Spleen (tissue), 11 donors: ENCODE results near the gene MX2. TPM values are rescaled to one million over a fixed set of nuclear protein-coding genes. Genes with fewer than 3 reads are reported as not detected.

Source experiments
- DNase-seq: peaks from one replicate; pipeline ENCODE4 v3.0.0-alpha.2; 2020
- H3K27ac ChIP-seq, 8 donors: fragments of 200-600 bp; sonication (generic) in 7 of 8; 1 replicate in 4 of 8; 2 replicates in 4 of 8; pipeline versions ENCODE4 v1.5.0 to v1.8.0; 2016 to 2021; ENCODE audit warnings: inconsistent platforms in 4 of 8, mild to moderate bottlenecking in 4 of 8, moderate library complexity in 1 of 8
- H3K27me3 ChIP-seq, 7 donors: fragments of 200-600 bp; sonication (generic) in 6 of 7; replicated peaks in 1 of 7; 1 replicate in 4 of 7; 2 replicates in 3 of 7; pipeline versions ENCODE4 v1.5.0 to v1.8.0; 2016 to 2021; ENCODE audit warnings: inconsistent platforms in 3 of 7, mild to moderate bottlenecking in 1 of 7
- H3K36me3 ChIP-seq, 6 donors: fragments of 200-600 bp; sonication (generic) in 5 of 6; 1 replicate in 4 of 6; 2 replicates in 2 of 6; pipeline versions ENCODE4 v1.5.0 to v1.8.0; 2016 to 2021; ENCODE audit warnings: inconsistent platforms in 2 of 6
- H3K4me1 ChIP-seq, 6 donors: fragments of 200-600 bp; sonication (generic) in 5 of 6; 1 replicate in 3 of 6; 2 replicates in 3 of 6; pipeline versions ENCODE4 v1.5.0 to v1.8.0; 2016 to 2021; ENCODE audit warnings: inconsistent platforms in 3 of 6
- H3K4me3 ChIP-seq, 8 donors: fragments of 200-600 bp; sonication (generic) in 7 of 8; 1 replicate in 4 of 8; 2 replicates in 4 of 8; pipeline versions ENCODE4 v1.5.0 to v1.8.0; 2016 to 2021; ENCODE audit warnings: inconsistent platforms in 4 of 8, mild to moderate bottlenecking in 4 of 8, moderate library complexity in 2 of 8
- H3K9me3 ChIP-seq, 8 donors: fragments of 200-600 bp; sonication (generic) in 7 of 8; 1 replicate in 4 of 8; 2 replicates in 4 of 8; pipeline versions ENCODE4 v1.5.0 to v1.8.0; 2016 to 2021; ENCODE audit warnings: inconsistent platforms in 4 of 8
- POLR2A ChIP-seq, 3 donors: fragments of 450-650 bp; IDR thresholded peaks; one replicate each; pipeline ENCODE4 v1.5.1; 2017; ENCODE audit warnings: antibody characterized with exemption in 3 of 3, mild to moderate bottlenecking in 1 of 3
- POLR2AphosphoS5 ChIP-seq, 3 donors: sonication (generic); formaldehyde crosslinking; IDR thresholded peaks; one replicate each; pipeline ENCODE4 v1.5.1; 2017; ENCODE audit warnings: antibody characterized with exemption in 3 of 3
- WGBS, 5 donors: extraction: QIAGEN DNeasy Blood & Tissue Kit in 3 of 5; methylation state at CpG; one replicate each; pipeline versions ENCODE4 v1.1.5 to v1.1.7; 2013 to 2018; 5-methylcytosine and 5-hydroxymethylcytosine counted together
- intact Hi-C: fragments of 100-400 bp; cut with DNase I; formaldehyde crosslinking; loops from one replicate; pipeline ENCODE4 v1.15.0; 2023; ENCODE audit warnings: low total_unique reads
- polyA plus RNA-seq, 3 donors: library from polyadenylated mRNA; stranded (reverse); fragments of 200-250 nt; gene quantifications; one replicate each; pipeline ENCODE4 v1.2.1, GENCODE V29; 2013
- total RNA-seq, 7 donors: library from RNA; depleted of rRNA in 3 of 7; stranded (reverse); fragments of >200 nt in 3 of 7; fragmentation: NEBNext Ultra II Directional in 4 of 7; extraction: Animal tissue kit (Norgen Biotek cat#: 25700) in 4 of 7; gene quantifications; one replicate each; pipeline versions ENCODE4 v1.1.0 to v1.2.1, GENCODE V29; 2016 to 2021
- TF ChIP-seq, protein P1 (sequence below), 11 experiments: fragments of 200-600 bp in 7 of 11; fragments of 450-650 bp in 4 of 11; sonication (generic) in 4 of 11; IDR thresholded peaks in 8 of 11; conservative IDR thresholded peaks in 3 of 11; 1 replicate in 7 of 11; 2 replicates in 4 of 11; pipeline versions ENCODE4 v1.4.0 to v1.8.0; 2016 to 2021; ENCODE audit warnings: antibody characterized with exemption in 11 of 11, inconsistent platforms in 4 of 11, mild to moderate bottlenecking in 1 of 11
- donor health status: healthy with polysubstance abuse.
- donor health status: DM: no; HTN: no; CAD: no; lungs with moderate emphysema.
- donor health status: DM: no; HTN: no; CAD: no.
- donor health status: Bipolar disorder and iron deficiency.
- donor health status: healthy.
- donor health status: DM: no; HTN: no; CAD: no.
- donor health status: DM: yes; HTN: yes; CAD: no.

MX2 gene
- total and polyA plus RNA-seq, 10 donors = 20.0 to 109 (median 71.8) TPM

DNA sequence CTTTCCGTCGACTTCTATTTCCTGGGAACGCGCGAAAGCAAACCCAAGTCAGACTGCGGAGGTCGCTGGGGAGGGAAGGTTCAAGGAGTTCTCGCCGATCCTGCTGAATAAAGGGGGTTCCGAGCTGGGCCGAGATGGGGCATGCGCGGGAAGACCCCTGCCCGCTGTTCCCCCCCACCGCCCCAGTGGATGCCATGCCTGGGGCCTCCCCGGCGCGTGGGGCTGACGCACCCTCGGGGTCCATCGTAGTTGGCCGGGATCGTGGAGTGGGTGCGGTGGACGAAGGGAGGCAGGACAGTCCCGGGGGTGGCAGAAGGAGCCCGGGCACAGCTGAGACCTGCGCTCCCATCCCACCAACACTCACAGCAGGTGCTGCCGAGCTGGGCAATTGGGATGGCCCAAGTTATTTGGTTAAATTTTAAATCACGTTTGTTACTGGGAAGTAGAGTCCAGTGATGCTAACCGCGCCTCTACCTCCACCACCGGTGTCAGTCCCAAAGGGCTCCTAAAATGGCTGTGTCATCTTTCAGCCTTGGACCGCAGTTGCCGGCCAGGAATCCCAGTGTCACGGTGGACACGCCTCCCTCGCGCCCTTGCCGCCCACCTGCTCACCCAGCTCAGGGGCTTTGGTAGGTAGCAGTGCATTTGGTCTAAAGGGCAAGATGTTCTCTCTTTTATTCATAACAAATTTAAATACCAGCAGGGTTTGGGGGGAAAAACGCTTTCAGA, 65.0 kb downstream of the MX2 start:
- H3K27me3 ChIP-seq = no peaks in the 10 kb centered on the region
- peak; percentile 85 for DNase-seq
- H3K4me3 ChIP-seq = peak overlapping the region; percentile 55 to 80 (median 68)
- H3K4me1 ChIP-seq = peaks cover 13 to 95% (median 64%) of the 10 kb centered on the region in 6 donors
- TF ChIP-seq POLR2A (IDR thresholded peaks at IDR 0.05) = no peak
- TF ChIP-seq POLR2AphosphoS5 (IDR thresholded peaks at IDR 0.05) = no peak
- TF ChIP-seq, protein P1, sequence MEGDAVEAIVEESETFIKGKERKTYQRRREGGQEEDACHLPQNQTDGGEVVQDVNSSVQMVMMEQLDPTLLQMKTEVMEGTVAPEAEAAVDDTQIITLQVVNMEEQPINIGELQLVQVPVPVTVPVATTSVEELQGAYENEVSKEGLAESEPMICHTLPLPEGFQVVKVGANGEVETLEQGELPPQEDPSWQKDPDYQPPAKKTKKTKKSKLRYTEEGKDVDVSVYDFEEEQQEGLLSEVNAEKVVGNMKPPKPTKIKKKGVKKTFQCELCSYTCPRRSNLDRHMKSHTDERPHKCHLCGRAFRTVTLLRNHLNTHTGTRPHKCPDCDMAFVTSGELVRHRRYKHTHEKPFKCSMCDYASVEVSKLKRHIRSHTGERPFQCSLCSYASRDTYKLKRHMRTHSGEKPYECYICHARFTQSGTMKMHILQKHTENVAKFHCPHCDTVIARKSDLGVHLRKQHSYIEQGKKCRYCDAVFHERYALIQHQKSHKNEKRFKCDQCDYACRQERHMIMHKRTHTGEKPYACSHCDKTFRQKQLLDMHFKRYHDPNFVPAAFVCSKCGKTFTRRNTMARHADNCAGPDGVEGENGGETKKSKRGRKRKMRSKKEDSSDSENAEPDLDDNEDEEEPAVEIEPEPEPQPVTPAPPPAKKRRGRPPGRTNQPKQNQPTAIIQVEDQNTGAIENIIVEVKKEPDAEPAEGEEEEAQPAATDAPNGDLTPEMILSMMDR (IDR thresholded peaks at IDR 0.05 in 8 of 11, conservative IDR thresholded peaks at IDR 0.05 in 3 of 11) = no peak
- intact Hi-C loops = loop anchor here (10.0 kb wide), 1 partner anchor 62 kb away; the partner anchor contains the start of gene MX2
- no peaks in the 10 kb centered on the region for H3K9me3 ChIP-seq
- peak overlapping the region; percentile 76 to 90 (median 88) for H3K27ac ChIP-seq
- H3K36me3 ChIP-seq = peaks cover 0 to 44% (median 18%) of the 10 kb centered on the region in 6 donors
- WGBS, 5 donors = 16 to 26% (median 19%) methylated on average over 31 to 41 of the region's 41 CpGs

DNA sequence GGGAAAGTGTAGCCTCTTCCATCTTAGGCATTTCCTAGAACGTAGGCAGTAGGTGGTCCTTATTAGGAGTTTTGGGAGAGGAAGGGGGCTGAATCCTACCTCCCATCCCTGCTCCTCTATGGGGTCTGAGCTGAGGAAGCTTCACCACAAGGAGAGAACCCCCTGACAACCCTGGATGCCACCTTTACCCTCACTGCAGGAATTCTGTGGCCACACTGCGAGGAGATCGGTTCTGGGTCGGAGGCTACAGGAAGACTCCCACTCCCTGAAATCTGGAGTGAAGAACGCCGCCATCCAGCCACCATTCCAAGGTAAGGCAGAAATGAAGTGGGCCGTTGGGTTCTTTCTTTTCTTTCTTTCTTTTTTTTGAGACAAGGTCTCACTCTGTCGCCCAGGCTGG, 65.7 kb downstream of the MX2 start:
- H3K4me3 ChIP-seq = peak overlapping the region in 6 of 8 donors; percentile 56 to 80 (median 68)
- peaks cover 14 to 95% (median 69%) of the 10 kb centered on the region in 6 donors for H3K4me1 ChIP-seq
- intact Hi-C loops = loop anchor here (10.0 kb wide), 1 partner anchor 63 kb away; the partner anchor contains the start of gene MX2
- DNase-seq = no peak
- H3K27me3 ChIP-seq = no peaks in the 10 kb centered on the region
- H3K27ac ChIP-seq = peak overlapping the region in 6 of 8 donors; percentile 46 to 90 (median 88)
- peaks cover 0 to 51% (median 25%) of the 10 kb centered on the region in 6 donors for H3K36me3 ChIP-seq
- H3K9me3 ChIP-seq = no peaks in the 10 kb centered on the region
- 75 to 90% (median 87%) methylated on average over 7 to 8 of the region's 8 CpGs for WGBS, 5 donors
- TF ChIP-seq, protein P1 (IDR thresholded peaks at IDR 0.05 in 8 of 11, conservative IDR thresholded peaks at IDR 0.05 in 3 of 11) = no peak
- TF ChIP-seq POLR2AphosphoS5 (IDR thresholded peaks at IDR 0.05) (no peak), POLR2A (IDR thresholded peaks at IDR 0.05) (no peak)

DNA sequence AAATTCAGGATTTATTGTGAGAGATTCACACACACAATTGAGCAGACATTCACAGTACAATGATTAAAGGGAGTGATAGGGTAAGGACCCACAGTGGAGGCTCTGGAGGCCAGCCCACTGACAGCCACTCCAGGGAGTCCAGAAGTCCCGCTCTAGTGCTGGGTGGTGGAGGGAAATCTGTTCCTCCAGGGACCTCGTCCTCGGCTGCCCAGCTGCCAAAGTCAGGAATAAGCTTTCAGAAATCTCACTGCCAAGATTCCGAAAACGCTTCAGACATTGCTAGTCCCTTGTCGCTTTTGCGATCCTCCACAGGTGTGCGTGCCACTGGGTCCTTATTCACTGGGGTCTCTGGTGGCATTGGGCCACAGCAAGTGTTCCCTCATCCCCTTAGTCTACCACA, 66.5 kb downstream of the MX2 start:
- H3K9me3 ChIP-seq = no peaks in the 10 kb centered on the region
- intact Hi-C loops = loop anchor here (10.0 kb wide), 1 partner anchor 64 kb away; the partner anchor contains the start of gene MX2
- H3K27ac ChIP-seq = peak overlapping the region in 5 of 8 donors; percentile 41 to 89 (median 88)
- WGBS, 5 donors = 87 to 96% (median 93%) methylated on average over 8 of the region's 8 CpGs
- no peak for DNase-seq
- peaks cover 14 to 94% (median 61%) of the 10 kb centered on the region in 6 donors for H3K4me1 ChIP-seq
- TF ChIP-seq POLR2AphosphoS5 (IDR thresholded peaks at IDR 0.05) = no peak
- TF ChIP-seq, protein P1 (IDR thresholded peaks at IDR 0.05 in 8 of 11, conservative IDR thresholded peaks at IDR 0.05 in 3 of 11) = no peak
- no peak for TF ChIP-seq POLR2A (IDR thresholded peaks at IDR 0.05)
- H3K27me3 ChIP-seq = no peaks in the 10 kb centered on the region
- H3K4me3 ChIP-seq = peak overlapping the region in 3 of 8 donors; percentile 56 to 80 (median 67)
- peaks cover 2 to 59% (median 33%) of the 10 kb centered on the region in 6 donors for H3K36me3 ChIP-seq

DNA sequence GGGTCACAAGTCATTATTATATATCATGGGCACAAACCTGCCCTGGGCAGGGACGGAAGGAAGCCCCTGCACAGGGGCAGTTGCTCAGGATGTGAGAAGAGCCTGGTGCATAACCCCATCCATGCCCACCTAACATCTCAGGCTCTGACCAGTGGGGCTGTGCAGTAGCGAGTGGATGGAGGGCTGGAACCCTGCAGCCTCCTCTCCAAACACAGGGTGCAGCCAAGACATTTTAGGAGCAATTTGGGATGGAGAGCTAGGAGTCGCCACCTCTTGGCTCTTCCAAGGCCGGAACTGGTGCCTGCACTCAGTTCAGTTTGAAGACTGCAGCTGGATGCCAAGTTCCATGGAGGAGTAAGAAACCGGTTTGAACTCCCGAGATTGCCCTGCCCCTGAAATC, 67.0 kb downstream of the MX2 start:
- H3K9me3 ChIP-seq = peaks cover 0 to 4% (median 0%) of the 10 kb centered on the region in 8 donors
- intact Hi-C loops = loop anchor here (10.0 kb wide), 1 partner anchor 64 kb away; the partner anchor contains the start of gene MX2
- TF ChIP-seq POLR2AphosphoS5 (IDR thresholded peaks at IDR 0.05) = no peak
- peak overlapping the region in 2 of 8 donors; percentile 88 to 89 for H3K27ac ChIP-seq
- no peak overlapping the region for H3K4me3 ChIP-seq
- no peaks in the 10 kb centered on the region for H3K27me3 ChIP-seq
- peaks cover 2 to 64% (median 38%) of the 10 kb centered on the region in 6 donors for H3K36me3 ChIP-seq
- peaks cover 11 to 88% (median 57%) of the 10 kb centered on the region in 6 donors for H3K4me1 ChIP-seq
- 70 to 91% (median 84%) methylated on average over 6 of the region's 6 CpGs for WGBS, 5 donors
- no peak for DNase-seq
